Kidney (tissue), 14 donors: ENCODE data around the gene DNPH1. TPM values are rescaled to one million over a fixed set of nuclear protein-coding genes. Genes with fewer than 3 reads are reported as not detected.
A peak's percentile ranks its signal among the peaks of the same experiment; 100 is the strongest.

Source experiments
- DNase-seq, 5 donors: peaks; one replicate each; pipeline ENCODE4 v3.0.0-alpha.2; 2013 to 2020
- FAIRE-seq: peaks from 2 replicates; lab custom pipeline; 2012; peaks lifted over from hg19 to GRCh38; lab: Jason Lieb, UNC
- H3K27ac ChIP-seq, 2 donors: one replicate each; pipeline ENCODE4 v1.7.0; 2013; ENCODE audit warnings: low read depth in 2 of 2, low read length in 2 of 2, inconsistent platforms in 1 of 2
- H3K27me3 ChIP-seq: one replicate; pipeline ENCODE4 v1.7.1; 2013; ENCODE audit warnings: low read length, inconsistent platforms; ENCODE audit not compliant: control insufficient read depth, insufficient read depth
- H3K36me3 ChIP-seq, 3 donors: one replicate each; pipeline versions ENCODE4 v1.7.0 to v1.7.1; 2013; ENCODE audit warnings: low read length in 3 of 3, control low read depth in 1 of 3, inconsistent platforms in 1 of 3; ENCODE audit not compliant: insufficient read depth in 3 of 3, control insufficient read depth in 2 of 3
- H3K4me1 ChIP-seq, 3 donors: one replicate each; pipeline versions ENCODE4 v1.7.0 to v1.7.1; 2013; ENCODE audit warnings: low read length in 3 of 3, inconsistent platforms in 1 of 3, low read depth in 1 of 3; ENCODE audit not compliant: control insufficient read depth in 2 of 3, insufficient read depth in 2 of 3
- H3K4me3 ChIP-seq, 3 donors: one replicate each; pipeline versions ENCODE4 v1.7.0 to v1.8.1; 2013; ENCODE audit warnings: low read length in 3 of 3, control low read depth in 1 of 3, inconsistent platforms in 1 of 3
- H3K9ac ChIP-seq, 3 donors: one replicate each; pipeline versions ENCODE4 v1.7.0 to v1.7.1; 2013; ENCODE audit warnings: low read length in 3 of 3, control low read depth in 1 of 3, inconsistent platforms in 1 of 3
- H3K9me3 ChIP-seq, 3 donors: one replicate each; pipeline versions ENCODE4 v1.7.0 to v1.7.1; 2013; ENCODE audit warnings: low read length in 3 of 3, control low read depth in 1 of 3, inconsistent platforms in 1 of 3; ENCODE audit not compliant: control insufficient read depth in 2 of 3, insufficient read depth in 1 of 3
- CTCF ChIP-seq: IDR thresholded peaks from 3 replicates; pipeline ENCODE4 v1.5.1; 2012; ENCODE audit warnings: mild to moderate bottlenecking, moderate library complexity, borderline replicate concordance; ENCODE audit not compliant: insufficient read depth; ENCODE audit errors: extremely low read depth
- intact Hi-C: fragments of 100-400 bp; cut with DNase I; formaldehyde crosslinking; loops from one replicate; pipeline ENCODE4 v1.11.1; 2022
- polyA plus RNA-seq: library from polyadenylated mRNA; stranded (reverse); fragments of 350-450 nt; fragmentation: Illumina TruSeq; extraction: RNeasy Lipid Tissue Mini Kit (QIAGEN cat#74804); gene quantifications from one replicate; pipeline ENCODE4 v1.2.3, GENCODE V29; 2014; ENCODE audit warnings: low read depth, low replicate concordance; ENCODE audit not compliant: insufficient read depth
- total RNA-seq: library from RNA; stranded (reverse); fragmentation: NEBNext Ultra II Directional; extraction: Animal tissue kit (Norgen Biotek cat#: 25700); gene quantifications from one replicate; pipeline ENCODE4 v1.2.1, GENCODE V29; 2021
- donor health status: control.
- donor health status: control.
- donor health status: control.
- donor health status: control.
- donor health status: control.
- donor health status: DM: yes; HTN: yes; CAD: no.
- donor health status: Normal renal cell carcinoma (clear cell type).

Gene DNPH1
- total and polyA plus RNA-seq, 2 donors from 2014 or later: 74.3 to 373 TPM

- intact Hi-C loops: no loop called here
- DNase-seq: peak in 1 of 5 donors; percentile 33
- peaks cover 0 to 15% (median 9%) of the 10 kb centered on the region in 3 donors for H3K4me1 ChIP-seq
Observed at GRCh38 chr6:43277643-43278523, 48.6 kb upstream of the DNPH1 start.

GRCh38 chr6:43277306-43277642, 48.0 kb upstream of the DNPH1 start:
- H3K4me3 ChIP-seq: peak overlapping the region in 1 of 3 donors; percentile 29
- no peaks in the 10 kb centered on the region for H3K9me3 ChIP-seq
- no peak for DNase-seq
- peak overlapping the region; percentile 78 to 82 for H3K27ac ChIP-seq
- FAIRE-seq: no peak
- intact Hi-C loops: no loop called here
- TF ChIP-seq CTCF: no peak
- peaks cover 2% of the 10 kb centered on the region for H3K27me3 ChIP-seq
- peaks cover 0 to 15% (median 10%) of the 10 kb centered on the region in 3 donors for H3K4me1 ChIP-seq
- no peaks in the 10 kb centered on the region for H3K36me3 ChIP-seq
- peak overlapping the region in 1 of 3 donors; percentile 12 for H3K9ac ChIP-seq

More at GRCh38 chr6:43277643-43278523, 48.6 kb upstream of the DNPH1 start:
- no peaks in the 10 kb centered on the region for H3K36me3 ChIP-seq
- H3K27ac ChIP-seq: peak overlapping the region; percentile 78 to 82
- peak overlapping the region in 1 of 3 donors; percentile 12 for H3K9ac ChIP-seq
- no peak for FAIRE-seq
- H3K4me3 ChIP-seq: peak overlapping the region in 1 of 3 donors; percentile 29
- no peaks in the 10 kb centered on the region for H3K9me3 ChIP-seq
- TF ChIP-seq CTCF: no peak
- peaks cover 2% of the 10 kb centered on the region for H3K27me3 ChIP-seq

- no peak for FAIRE-seq
- Histone ChIP-seq H3K4me1 (peaks cover 0 to 18% (median 14%) of the 10 kb centered on the region in 3 donors), H3K4me3 (peak overlapping the region in 1 of 3 donors; percentile 43), H3K9ac (no peak overlapping the region), H3K36me3 (no peaks in the 10 kb centered on the region), H3K27me3 (peaks cover 2% of the 10 kb centered on the region), H3K9me3 (no peaks in the 10 kb centered on the region), H3K27ac (peak overlapping the region; percentile 78 to 82)
- peak in 1 of 5 donors; percentile 34 for DNase-seq
- intact Hi-C loops: no loop called here
- no peak for TF ChIP-seq CTCF
Observed at GRCh38 chr6:43276577-43277305, 47.5 kb upstream of the DNPH1 start.
